ENCODE results near the gene CFAP206. TPM values are rescaled to one million over a fixed set of nuclear protein-coding genes. Genes with fewer than 3 reads are reported as not detected.
"Not testable (repeated sequence)": the region's sequence is repeated elsewhere in the genome, so short reads cannot be mapped to it uniquely, and the experiment has no call there.

Gene CFAP206
- total RNA-seq, 1 donor from 2014 or later = under 0.01 TPM

GRCh38 chr6:87420360-87420759 is 12.6 kb downstream of the CFAP206 start:
- DNase-seq (ENCODE audit: low read depth in 2 of 2) = no peak

DNA sequence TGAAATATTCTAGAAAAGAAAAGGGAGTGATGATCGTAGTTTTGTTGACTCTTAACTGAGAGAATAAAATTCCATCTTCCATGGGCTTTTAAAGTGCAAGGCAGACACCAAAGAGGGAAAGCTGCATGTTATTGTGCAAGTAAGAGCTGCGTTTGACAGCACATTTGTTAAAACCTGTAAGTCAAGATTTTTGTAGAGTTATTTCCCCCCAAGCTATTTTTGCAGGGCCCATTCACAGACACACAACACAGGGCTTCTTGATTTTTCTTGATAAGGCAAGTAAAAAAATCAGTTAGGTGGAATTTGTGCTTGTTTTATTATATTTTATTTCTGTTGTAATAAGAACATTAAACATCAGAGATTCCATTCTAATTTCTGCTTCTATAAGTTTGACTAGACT is 13.8 kb downstream of the CFAP206 start:
- no peak for DNase-seq (ENCODE audit: low read depth in 2 of 2)

DNA sequence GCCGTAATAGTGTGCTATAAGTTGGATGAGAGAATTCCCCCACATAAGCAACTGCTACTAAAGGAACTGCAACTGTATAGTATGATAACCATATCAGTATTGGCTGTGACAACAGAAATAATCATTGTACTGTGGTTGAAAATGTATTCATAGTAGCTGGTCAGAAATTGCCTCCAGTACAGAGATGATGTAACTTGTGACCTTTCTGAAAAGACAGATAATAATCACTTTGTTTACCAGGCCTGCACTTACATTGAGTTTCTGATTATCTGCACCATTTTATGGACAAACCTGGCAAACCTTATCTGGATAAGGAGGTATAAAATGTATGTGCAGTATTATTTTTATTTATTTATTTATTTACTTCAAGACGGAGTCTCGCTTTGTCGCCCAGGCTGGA is 19.0 kb downstream of the CFAP206 start:
- DNase-seq (ENCODE audit: low read depth in 2 of 2) = no peak

GRCh38 chr6:87430499-87430898 is 22.7 kb downstream of the CFAP206 start:
- DNase-seq (ENCODE audit: low read depth in 2 of 2) = no peak

GRCh38 chr6:87431263-87431662 is 23.5 kb downstream of the CFAP206 start:
- DNase-seq (ENCODE audit: low read depth in 2 of 2) = no peak

DNA sequence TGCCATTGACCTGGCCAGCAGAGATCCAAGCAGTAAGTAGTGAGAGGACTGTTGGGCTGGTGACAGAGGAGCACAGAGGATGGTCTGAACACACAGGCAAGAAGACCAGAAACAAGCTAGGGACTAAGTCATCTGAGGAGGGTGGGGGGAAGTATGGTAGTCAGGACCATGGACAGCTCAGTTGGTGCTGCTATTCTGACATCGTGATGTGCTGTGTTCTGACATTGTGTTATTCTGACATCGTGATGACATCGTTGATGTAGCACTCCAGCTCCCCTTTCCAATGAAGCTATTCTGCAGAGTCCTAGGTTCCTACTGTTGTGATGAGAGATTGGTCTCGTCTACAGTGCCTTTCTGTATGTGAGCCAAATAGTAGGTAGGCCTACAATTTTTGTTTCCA is 28.7 kb downstream of the CFAP206 start:
- DNase-seq (ENCODE audit: low read depth in 2 of 2) = peak; percentile 84 to 88

- no peak for DNase-seq (ENCODE audit: low read depth in 2 of 2)
Measured at GRCh38 chr6:87441711-87442110, 33.9 kb downstream of the CFAP206 start.

DNA sequence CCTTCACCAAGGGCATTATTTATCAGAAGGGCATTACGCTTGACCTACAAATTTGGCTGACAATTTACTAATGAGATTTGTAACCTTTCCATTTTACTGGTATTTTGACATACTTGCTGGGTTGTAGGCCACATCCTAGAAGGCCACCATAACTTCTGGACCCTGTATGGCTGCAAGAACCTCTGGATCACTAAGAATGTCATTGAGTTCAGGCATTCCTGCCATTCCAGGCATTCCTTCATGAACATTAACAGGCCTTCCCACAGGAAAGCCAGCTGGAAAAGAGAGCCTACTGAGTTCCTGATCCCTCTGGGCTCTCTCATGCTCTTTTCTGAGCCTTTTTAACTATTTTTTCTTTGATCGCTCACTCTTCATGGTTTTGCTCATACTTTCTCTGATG is 36.6 kb downstream of the CFAP206 start:
- DNase-seq (ENCODE audit: low read depth in 2 of 2) = peak in 1 of 2 donors; percentile 5

DNA sequence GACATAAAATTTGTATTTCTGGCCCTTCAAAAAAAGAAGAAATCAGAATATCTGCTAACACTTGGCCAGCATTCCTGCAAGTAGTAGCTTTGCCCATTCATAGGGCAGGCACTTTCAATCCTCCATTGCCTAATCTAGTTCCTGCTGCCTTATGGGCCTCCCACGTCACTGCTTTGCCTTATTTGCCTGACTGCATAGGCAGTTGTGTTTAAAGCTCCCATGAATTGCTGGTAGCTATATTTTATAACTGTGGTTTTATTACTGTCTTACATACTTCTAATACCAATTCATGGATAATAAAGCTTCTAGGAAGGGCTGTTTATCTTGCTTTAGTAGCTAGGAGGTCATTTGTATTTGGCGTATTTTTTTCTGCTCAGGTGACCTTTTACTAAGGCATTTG is 57.3 kb downstream of the CFAP206 start:
- no peak for DNase-seq (ENCODE audit: low read depth in 2 of 2)

GRCh38 chr6:87472525-87473418 is 65.0 kb downstream of the CFAP206 start, which contains the start of gene SLC35A1:
Gene SLC35A1, plus strand, starts transcription at chr6:87472974. Its CDS starts 30 bp downstream, at chr6:87473004.
- peak; percentile 86 to 88 for DNase-seq (ENCODE audit: low read depth in 2 of 2)

DNA sequence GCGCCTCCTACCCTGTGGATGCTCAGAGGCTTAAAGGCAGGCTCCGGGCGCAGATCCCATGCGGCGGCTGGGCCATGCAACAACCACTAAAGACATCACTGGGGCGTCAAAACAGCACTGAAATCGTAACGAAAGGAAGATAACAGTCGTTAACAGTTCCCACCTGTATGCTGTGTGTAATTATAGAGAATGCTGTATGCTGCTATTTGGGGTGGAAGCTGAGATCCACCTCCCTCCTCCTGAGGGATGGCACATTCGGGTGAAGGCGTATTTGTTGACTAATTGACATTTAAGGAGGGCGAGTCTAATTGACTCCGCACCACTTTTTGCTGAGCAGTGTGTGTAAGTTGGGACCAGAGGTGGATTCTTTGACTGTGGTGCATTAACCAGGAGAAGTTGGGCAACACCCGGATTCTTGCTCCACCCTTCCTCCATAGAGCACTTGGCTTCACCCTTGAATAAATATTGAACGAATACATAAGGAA is 65.7 kb downstream of the CFAP206 start:
- DNase-seq (ENCODE audit: low read depth in 2 of 2) = peak; percentile 20 to 66

DNA sequence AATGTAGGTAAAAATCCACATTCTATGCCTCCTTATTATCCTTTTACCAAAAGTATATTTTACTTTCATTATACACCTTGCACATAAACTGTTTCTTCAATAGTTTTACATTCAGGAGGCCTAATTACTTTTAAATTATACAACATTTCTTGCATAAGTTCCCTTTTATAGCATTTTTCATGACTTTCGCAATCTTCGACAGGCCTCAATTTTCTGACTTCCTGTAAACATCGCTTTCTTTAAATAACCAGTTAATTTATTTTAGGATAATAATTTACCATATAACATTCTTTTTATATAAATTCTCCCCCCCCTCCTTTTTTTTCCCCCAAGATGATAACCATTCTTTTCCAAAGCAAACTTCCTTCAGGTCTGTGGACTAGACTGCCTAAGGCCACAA is 74.2 kb downstream of the CFAP206 start:
- DNase-seq (ENCODE audit: low read depth in 2 of 2) = no peak

GRCh38 chr6:87482366-87482765 is 74.6 kb downstream of the CFAP206 start:
- no peak for DNase-seq (ENCODE audit: low read depth in 2 of 2)

DNA sequence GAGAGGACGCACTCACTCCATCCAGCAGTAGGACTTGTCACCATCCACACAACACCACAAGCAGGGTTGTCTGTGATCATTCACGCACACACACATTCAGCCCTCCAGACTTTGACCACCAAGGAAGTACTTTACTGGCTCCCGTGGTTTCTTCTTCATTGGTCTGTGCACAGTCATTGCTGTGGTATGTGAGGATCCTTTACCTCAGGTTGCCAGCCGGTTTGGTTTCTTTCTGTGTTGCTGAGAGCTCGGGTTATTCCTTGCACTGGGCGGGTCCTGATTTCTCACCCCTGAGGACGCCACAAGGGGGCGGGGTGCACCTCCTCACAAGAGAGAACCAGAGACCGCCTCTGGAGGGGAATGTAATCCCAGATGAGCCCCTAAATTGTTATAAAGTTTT is 76.2 kb downstream of the CFAP206 start:
- peak in 1 of 2 donors; percentile 31 for DNase-seq (ENCODE audit: low read depth in 2 of 2)

DNA sequence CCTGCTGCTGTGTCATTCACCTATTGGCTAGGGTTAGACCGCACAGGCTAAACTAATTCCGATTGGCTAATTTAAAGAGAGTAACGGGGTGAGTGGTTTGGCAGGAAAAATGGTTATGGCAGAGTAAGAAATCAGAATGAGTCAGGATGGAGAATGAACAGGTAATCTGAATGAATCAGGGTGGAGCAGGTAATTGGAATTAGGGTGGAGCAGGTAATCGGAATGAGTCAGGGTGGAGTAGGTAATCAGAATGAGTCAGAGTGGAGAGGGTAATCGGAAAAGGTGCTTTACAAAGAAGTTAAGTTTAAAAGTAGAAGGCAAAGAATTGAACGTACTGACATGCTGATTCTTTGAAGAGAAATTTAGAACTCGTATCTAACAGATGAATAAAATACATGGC is 76.7 kb downstream of the CFAP206 start:
- DNase-seq (ENCODE audit: low read depth in 2 of 2) = no peak

- peak in 1 of 2 donors; percentile 80 for DNase-seq (ENCODE audit: low read depth in 2 of 2)
Measured at GRCh38 chr6:87487555-87487954, 79.8 kb downstream of the CFAP206 start.

DNA sequence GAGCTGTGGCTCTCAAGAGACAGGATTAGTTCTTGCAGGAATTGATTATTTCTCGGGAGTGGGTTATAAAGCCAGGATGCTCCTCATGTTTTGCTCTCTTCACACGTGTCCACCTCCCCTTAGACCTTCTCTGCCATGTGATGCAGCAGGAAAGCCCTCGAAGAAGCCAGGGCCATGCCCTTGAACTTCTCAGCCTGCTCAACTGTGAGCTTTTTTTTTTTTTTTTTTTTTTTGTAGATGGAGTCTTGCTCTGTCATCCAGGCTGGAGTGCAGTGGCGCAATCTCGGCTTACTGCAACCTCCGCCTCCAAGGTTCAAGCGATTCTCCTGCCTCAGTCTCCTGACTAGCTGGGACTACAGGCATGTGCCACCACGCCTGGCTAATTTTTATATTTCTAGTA is 81.6 kb downstream of the CFAP206 start:
- not testable (repeated sequence) for DNase-seq (ENCODE audit: low read depth in 2 of 2)

DNA sequence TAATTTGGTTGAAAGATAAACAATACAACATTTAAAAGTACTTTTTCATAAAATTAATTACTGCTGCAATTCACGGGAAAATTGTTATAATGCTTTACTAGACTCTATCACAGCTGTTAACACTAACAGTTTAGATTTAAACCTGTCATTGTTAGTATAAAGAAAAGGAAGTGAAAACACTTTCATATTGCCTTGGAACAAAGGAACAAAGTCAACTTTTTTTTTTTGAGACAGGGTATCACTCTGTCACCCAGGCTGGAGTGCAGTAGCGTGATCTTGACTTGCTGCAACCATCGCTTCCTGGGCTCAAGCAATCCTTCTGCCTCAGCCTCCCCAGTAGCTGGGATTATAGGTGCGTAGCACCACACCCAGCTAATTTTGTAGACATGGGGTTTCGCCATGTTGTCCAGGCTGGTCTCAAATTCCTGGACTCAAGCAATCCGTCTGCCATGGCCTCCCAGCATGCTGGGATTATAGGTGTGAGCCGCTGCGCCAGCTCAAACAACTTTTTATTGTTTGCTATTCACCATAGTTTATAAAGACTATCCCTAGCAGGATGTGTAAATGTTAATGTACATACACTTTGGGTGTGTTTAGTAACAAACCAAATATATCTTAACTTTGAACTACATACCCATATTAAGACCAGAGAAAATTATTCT is 87.1 kb downstream of the CFAP206 start:
- DNase-seq (ENCODE audit: low read depth in 2 of 2) = no peak

DNA sequence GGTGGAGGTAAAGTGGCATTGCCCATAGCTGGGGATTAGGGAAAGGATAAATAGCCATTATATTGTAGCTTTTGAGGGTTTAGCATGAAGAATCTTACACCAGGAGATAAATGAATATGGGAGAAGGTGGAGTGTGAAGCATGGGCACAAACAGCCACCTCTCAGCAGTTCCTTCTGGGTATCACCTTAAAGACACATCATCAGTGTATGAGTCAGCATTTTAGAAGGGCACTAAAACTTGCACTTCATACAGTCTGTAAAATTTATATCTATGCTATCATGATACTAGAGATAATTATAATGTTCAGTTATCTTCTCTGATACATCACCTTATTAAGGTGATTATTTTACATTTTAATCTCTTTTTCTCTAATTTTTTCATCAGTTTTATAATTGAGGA is 90.3 kb downstream of the CFAP206 start:
- no peak for DNase-seq (ENCODE audit: low read depth in 2 of 2)

DNA sequence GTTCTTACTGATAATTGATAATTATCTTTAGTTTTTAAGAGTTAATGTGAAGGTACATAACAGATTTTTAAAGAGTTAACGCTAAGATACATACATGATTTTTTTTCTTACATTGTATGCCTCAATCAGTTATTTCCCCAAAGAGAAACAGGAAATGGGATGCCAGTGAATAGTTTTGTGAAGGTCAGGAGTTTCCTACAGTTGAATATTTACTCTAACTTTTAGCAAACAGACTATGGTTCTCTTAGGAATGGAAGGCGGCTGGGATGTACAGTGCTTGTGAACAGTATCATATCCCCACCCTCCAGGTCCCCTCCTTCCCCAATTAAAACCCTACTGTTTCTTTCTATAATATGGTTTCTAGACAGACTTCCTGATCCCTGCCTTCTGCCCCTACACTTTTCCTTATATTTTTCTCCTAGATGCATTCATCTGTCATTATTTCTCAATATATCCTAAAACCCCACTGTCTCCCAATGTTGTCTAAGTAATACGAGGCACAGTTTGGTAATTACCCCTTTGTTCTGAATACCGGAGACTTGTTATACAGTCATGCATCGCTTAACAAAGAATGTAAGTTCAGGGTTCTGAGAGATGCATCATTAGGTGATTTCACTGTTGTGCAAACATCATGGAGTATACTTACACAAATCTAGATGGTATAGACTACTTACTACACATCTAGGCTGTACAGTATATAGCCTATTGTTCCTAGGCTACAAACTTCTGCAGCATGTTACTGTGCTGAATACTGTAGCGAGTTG is 94.2 kb downstream of the CFAP206 start:
- peak; percentile 15 to 64 for DNase-seq (ENCODE audit: low read depth in 2 of 2)

- DNase-seq (ENCODE audit: low read depth in 2 of 2) = peak in 1 of 2 donors; percentile 9
Measured at GRCh38 chr6:87504441-87504840, 96.7 kb downstream of the CFAP206 start.
